ENCODE results near the gene CRTAC1.
"Not testable (repeated sequence)": the region's sequence is repeated elsewhere in the genome, so short reads cannot be mapped to it uniquely, and the experiment has no call there.

Gene CRTAC1

GRCh38 chr10:97842656-97843280 is 187.7 kb downstream of the CRTAC1 start:
- TF ChIP-seq CTCF (IDR thresholded peaks at IDR 0.05; ENCODE audit: low read depth, low read length, missing control alignments) = no peak
- DNase-seq (ENCODE audit: low read depth) = no peak
- in situ Hi-C loops (cut with HindIII; ENCODE audit: low sequenced_read_pairs) = no loop called here
- no peak overlapping the region for H3K4me3 ChIP-seq (ENCODE audit: low read depth, low read length)

GRCh38 chr10:97842114-97842513 is 188.3 kb downstream of the CRTAC1 start:
- H3K4me3 ChIP-seq (ENCODE audit: low read depth, low read length); DNase-seq (ENCODE audit: low read depth); in situ Hi-C loops (cut with HindIII; ENCODE audit: low sequenced_read_pairs): not testable (repeated sequence)

GRCh38 chr10:97841166-97841565 is 189.3 kb downstream of the CRTAC1 start:
- H3K4me3 ChIP-seq (ENCODE audit: low read depth, low read length); in situ Hi-C loops (cut with HindIII; ENCODE audit: low sequenced_read_pairs); DNase-seq (ENCODE audit: low read depth): not testable (repeated sequence)

- no peak for DNase-seq (ENCODE audit: low read depth)
- H3K4me3 ChIP-seq (ENCODE audit: low read depth, low read length) = no peak overlapping the region
- in situ Hi-C loops (cut with HindIII; ENCODE audit: low sequenced_read_pairs) = no loop called here
- no peak for TF ChIP-seq CTCF (IDR thresholded peaks at IDR 0.05; ENCODE audit: low read depth, low read length, missing control alignments)
Observed at GRCh38 chr10:97838091-97838490, 192.3 kb downstream of the CRTAC1 start.

GRCh38 chr10:97836446-97836845 is 194.0 kb downstream of the CRTAC1 start:
- in situ Hi-C loops (cut with HindIII; ENCODE audit: low sequenced_read_pairs) = no loop called here
- DNase-seq (ENCODE audit: low read depth) = no peak
- TF ChIP-seq CTCF (IDR thresholded peaks at IDR 0.05; ENCODE audit: low read depth, low read length, missing control alignments) = no peak
- no peak overlapping the region for H3K4me3 ChIP-seq (ENCODE audit: low read depth, low read length)

GRCh38 chr10:97831259-97831658 is 199.2 kb downstream of the CRTAC1 start:
- in situ Hi-C loops (cut with HindIII; ENCODE audit: low sequenced_read_pairs) = no loop called here
- no peak for TF ChIP-seq CTCF (IDR thresholded peaks at IDR 0.05; ENCODE audit: low read depth, low read length, missing control alignments)
- no peak overlapping the region for H3K4me3 ChIP-seq (ENCODE audit: low read depth, low read length)
- no peak for DNase-seq (ENCODE audit: low read depth)

GRCh38 chr10:97830064-97830463 is 200.4 kb downstream of the CRTAC1 start:
- no peak overlapping the region for H3K4me3 ChIP-seq (ENCODE audit: low read depth, low read length)
- DNase-seq (ENCODE audit: low read depth) = no peak
- in situ Hi-C loops (cut with HindIII; ENCODE audit: low sequenced_read_pairs) = no loop called here
- no peak for TF ChIP-seq CTCF (IDR thresholded peaks at IDR 0.05; ENCODE audit: low read depth, low read length, missing control alignments)

- in situ Hi-C loops (cut with HindIII; ENCODE audit: low sequenced_read_pairs) = no loop called here
Observed at GRCh38 chr10:97828721-97829120, 201.7 kb downstream of the CRTAC1 start.

More at GRCh38 chr10:97828721-97829120, 201.7 kb downstream of the CRTAC1 start:
- TF ChIP-seq CTCF (IDR thresholded peaks at IDR 0.05; ENCODE audit: low read depth, low read length, missing control alignments) = no peak
- no peak overlapping the region for H3K4me3 ChIP-seq (ENCODE audit: low read depth, low read length)
- DNase-seq (ENCODE audit: low read depth) = no peak
